AG10803 (cell line): Measurements from ENCODE around the gene ZNF579.

ENCODE experiments used
- DNase-seq: peaks from one replicate; pipeline ENCODE4 v3.0.0; 2010; ENCODE audit warnings: low read depth
- H3K4me3 ChIP-seq: 2 replicates; pipeline ENCODE4 v1.5.1; 2011; ENCODE audit warnings: mild to moderate bottlenecking, low read length, control low read depth
- TF ChIP-seq, protein P1 (sequence below): conservative IDR thresholded peaks from 2 replicates; pipeline ENCODE4 v1.5.1; 2011; ENCODE audit warnings: mild to moderate bottlenecking, low read length, control low read depth, inconsistent platforms

The ZNF579 gene

DNA sequence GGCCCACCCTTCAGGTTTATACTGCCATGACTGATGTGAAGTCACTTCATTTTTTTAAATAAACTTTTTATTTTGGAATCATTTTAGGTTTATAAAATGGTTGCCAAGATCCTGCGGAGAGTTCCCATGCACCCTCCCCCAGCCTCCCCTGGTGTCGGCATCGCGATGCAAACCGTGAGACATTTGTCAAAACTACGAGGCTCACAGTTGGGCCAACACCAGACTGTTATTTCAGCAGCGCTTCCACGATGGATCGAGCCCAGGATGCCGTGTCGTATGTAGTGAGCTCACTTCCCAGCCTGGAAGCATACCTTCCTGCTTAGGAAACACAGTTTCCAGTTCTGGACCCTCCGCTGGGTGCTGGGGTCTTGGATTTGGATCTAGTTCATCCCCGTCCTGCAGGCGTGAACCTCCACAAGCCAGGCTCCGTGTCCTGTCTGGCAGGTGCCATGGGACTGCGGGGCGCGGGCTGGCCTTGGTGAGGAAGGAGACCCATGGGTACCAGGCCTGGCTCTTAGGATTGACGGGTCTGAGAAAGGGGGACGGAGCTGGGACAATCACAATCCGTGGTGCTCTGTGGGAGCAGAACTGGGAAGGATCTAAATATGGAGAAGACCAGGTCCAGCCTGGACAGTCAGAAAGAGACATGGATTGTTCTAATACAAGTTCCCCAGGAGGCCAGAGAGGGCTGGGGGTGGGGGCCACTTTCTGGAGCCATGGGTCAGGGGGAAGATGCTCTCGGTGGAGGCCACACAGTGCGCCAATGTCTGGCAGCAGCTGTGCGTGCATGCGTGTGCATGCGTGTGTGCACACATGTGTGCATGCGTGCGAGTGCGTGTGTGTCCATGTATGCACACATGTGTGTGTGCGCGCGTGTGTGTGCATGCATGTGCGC lies 41.3 kb downstream of the ZNF579 start:
- TF ChIP-seq, protein P1, sequence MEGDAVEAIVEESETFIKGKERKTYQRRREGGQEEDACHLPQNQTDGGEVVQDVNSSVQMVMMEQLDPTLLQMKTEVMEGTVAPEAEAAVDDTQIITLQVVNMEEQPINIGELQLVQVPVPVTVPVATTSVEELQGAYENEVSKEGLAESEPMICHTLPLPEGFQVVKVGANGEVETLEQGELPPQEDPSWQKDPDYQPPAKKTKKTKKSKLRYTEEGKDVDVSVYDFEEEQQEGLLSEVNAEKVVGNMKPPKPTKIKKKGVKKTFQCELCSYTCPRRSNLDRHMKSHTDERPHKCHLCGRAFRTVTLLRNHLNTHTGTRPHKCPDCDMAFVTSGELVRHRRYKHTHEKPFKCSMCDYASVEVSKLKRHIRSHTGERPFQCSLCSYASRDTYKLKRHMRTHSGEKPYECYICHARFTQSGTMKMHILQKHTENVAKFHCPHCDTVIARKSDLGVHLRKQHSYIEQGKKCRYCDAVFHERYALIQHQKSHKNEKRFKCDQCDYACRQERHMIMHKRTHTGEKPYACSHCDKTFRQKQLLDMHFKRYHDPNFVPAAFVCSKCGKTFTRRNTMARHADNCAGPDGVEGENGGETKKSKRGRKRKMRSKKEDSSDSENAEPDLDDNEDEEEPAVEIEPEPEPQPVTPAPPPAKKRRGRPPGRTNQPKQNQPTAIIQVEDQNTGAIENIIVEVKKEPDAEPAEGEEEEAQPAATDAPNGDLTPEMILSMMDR = no peak
- DNase-seq = no peak
- no peak overlapping the region for H3K4me3 ChIP-seq

DNA sequence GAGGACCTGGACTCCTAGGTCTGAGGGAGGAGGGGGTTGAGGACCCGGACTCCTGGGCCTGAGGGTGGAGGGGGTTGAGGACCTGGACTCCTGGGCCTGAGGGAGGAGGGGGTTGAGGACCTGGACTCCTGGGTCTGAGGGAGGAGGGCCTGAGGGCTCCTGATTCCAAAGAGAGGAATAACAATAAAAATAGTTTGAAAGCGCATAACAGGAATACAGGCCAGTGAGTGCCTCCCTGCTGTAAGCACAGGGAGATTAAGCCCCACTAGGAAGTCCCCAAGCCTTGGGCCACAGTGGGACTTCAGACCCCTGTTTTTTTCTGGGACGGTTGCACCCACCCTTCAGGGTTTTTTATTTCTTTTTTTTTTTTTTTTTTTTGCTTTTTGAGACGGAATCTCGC lies 42.5 kb downstream of the ZNF579 start:
- no peak overlapping the region for H3K4me3 ChIP-seq
- TF ChIP-seq, protein P1 = no peak
- DNase-seq = no peak

DNA sequence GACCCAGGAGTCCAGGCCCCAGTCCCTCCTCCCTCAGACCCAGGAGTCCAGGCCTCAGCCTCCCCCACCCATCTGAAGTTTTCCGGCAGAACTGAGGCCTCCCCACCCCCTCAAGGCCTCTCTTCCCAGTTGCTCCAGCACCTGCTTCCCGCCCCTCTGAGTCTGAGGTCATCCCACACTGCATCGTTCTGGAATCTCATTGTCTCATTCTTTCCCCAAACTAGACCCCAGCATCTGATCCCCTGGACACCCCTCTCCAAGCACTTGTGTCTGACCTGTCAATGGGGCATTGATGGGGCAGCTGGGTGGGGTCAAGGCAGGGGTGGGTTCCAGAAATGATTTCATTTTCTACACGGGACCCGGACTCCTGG lies 42.9 kb downstream of the ZNF579 start:
- H3K4me3 ChIP-seq = no peak overlapping the region
- TF ChIP-seq, protein P1 = no peak
- no peak for DNase-seq

DNA sequence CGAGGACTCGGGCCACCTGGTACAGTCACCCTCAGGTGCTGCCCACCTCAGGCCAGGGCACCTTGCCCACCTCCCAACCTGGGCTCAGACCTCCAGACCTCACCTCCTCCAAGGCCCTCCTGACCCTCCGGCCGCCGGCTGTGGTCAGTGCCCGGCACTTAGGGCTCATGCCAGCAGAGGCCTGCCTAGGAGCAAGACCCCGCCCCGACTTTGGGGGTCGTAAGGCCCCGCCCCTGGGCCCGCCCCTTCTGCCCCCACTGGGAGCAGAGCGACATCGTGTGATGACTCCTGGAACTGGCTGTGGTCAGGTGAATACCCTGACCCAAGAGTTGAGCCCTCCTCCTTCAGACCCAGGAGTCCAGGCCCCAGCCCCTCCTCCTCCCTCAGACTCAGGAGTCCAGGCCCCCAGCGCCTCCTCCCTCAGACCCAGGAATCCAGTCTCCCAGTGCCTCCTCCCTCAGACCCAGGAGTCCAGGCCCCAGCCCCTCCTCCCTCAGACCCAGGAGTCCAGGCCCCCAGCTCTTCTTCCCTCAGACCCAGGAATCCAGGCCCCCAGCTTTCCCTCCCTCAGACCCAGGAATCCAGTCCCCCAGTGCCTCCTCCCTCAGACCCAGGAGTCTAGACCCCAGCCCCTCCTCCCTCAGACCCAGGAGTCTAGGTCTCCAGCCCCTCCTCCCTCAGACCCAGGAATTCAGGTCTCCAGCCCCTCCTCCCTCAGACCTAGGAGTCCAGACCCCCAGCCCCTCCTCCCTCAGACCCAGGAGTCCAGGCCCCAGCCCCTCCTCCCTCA lies 43.5 kb downstream of the ZNF579 start, which contains the start of gene SBK2:
Gene SBK2, minus strand, starts transcription at position 183 of the 790 bp plus-strand sequence. CDS start 839 bp downstream, outside the sequence.
- no peak within 1 kb of the TSS for H3K4me3 ChIP-seq
- no peak for DNase-seq
- TF ChIP-seq, protein P1 = 0 out of 2 replicates have a peak, but pooled peaks have one; percentile 12

DNA sequence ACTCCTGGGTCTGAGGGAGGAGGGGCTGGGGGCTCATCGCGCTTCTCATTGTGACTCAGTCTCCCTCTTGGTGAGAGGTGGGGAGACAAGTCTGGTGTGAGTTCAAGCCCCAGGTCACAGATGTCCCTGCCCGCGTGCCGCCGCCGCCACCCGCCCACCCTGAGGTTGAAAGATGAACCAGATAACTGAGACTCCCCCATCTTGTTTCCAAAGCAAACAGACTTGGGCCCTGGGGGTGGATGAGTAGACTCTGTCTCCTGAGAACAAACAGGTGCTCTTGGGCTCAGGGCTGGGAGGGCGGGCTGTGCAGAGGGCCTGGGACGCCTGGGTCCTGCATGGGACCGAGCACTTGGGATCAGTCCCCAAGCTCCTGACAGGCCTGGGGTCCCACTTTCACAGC lies 44.3 kb downstream of the ZNF579 start:
- TF ChIP-seq, protein P1 = no peak
- no peak for DNase-seq
- H3K4me3 ChIP-seq = no peak overlapping the region

DNA sequence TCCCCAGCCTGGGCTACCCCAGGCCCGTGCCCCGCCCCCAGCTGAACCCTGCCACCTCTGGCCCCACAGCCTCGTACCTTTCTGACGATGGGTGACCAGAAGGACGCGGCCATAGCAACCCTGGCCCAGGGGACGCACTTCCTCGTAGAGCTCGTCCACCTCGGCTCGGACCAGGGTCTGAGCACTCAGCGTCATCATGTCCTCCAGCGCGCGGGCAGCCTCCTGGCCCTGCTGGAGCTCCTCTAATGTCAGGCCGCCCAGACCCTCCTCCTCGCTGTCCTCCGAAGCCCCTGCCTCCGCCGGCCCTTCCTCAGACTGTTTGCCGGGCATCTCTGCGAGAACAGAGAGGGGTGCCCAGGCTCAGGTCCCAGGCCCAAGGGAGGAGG lies 44.7 kb downstream of the ZNF579 start:
- TF ChIP-seq, protein P1 = no peak
- no peak for DNase-seq
- no peak overlapping the region for H3K4me3 ChIP-seq
